ENCODE measurements around the gene C11orf21.

The C11orf21 gene

GRCh38 chr11:2303627-2304505, 2.1 kb upstream of the C11orf21 start:
- DNase-seq (ENCODE audit: low read depth), result no peak
- no peak for TF ChIP-seq CTCF (conservative IDR thresholded peaks at IDR 0.05; ENCODE audit: low read depth, low read length)
- H3K4me3 ChIP-seq (ENCODE audit: low read depth, low read length), result no peak overlapping the region

DNA sequence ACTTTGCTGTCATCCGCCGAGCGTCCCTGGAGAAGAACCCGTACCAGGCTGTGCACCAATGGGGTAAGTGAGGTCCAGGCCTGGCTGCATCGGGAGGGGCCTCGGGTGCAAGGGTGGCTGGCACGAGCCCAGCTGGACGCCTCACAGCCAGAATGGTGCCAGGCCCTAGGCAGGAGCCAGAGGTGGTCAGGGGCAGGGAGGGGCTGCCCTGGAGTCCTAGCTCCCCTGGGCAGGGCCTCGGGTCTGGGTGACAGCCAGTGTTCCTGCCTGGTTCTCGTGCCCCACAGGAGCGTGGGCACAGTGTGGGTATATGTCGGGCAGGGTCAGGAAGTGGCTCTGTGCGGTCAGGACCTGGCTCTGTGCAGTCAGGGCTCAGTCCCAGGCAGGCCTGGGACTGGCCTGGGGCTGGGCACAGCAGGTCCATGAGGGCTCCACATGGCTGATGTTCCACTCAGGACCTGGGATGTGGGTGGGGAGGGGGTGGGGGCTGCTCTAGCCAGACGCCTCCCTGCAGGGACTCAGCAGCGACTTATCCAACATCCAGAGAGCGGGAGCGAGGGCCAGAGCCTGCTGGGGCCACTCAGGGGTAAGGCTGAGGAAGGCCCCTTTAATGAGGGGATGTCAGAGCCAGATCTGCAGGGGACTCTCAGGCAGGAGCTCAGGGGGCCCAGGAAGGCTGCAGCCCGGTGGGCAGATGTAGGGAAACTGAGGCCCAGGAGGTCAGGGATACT, 1.3 kb upstream of the C11orf21 start:
- no peak for DNase-seq (ENCODE audit: low read depth)
- TF ChIP-seq CTCF (conservative IDR thresholded peaks at IDR 0.05; ENCODE audit: low read depth, low read length), result no peak
- H3K4me3 ChIP-seq (ENCODE audit: low read depth, low read length), result no peak overlapping the region

DNA sequence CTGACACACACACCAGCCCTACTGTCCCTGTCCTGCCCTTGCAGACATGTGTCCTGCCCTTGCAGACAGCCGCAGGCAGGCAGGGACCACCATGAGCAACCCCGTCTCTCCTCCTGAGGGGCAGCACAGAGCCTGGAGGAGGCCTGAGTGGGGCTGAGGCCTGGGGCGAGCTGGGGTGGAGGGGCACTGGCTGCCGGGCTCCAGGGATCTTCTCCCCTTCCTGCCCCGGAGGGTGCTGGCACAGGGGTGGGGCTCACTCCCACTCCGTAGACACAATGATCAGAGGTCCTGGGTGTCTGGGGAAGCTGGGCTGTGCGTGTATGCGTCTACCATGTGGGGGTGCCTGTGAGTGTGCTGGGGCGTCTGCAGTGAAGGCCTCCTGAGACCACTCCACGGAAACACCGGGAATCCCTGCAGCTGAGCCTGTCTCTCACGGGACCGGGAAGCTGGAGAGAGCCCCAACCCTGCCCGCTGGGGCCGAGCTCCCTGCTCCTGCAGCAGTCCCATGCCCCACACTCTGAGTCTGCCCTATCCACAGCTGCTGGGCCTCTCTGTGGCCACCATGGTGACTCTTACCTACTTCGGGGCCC, 683 bp upstream of the C11orf21 start:
- H3K4me3 ChIP-seq (ENCODE audit: low read depth, low read length), result no peak overlapping the region
- no peak for TF ChIP-seq CTCF (conservative IDR thresholded peaks at IDR 0.05; ENCODE audit: low read depth, low read length)
- no peak for DNase-seq (ENCODE audit: low read depth)

GRCh38 chr11:2300936-2301630, 635 bp downstream of the C11orf21 start:
- no peak for DNase-seq (ENCODE audit: low read depth)
- H3K4me3 ChIP-seq (ENCODE audit: low read depth, low read length), result no peak overlapping the region

GRCh38 chr11:2300290-2300935, 1.3 kb downstream of the C11orf21 start:
- H3K4me3 ChIP-seq (ENCODE audit: low read depth, low read length), result no peak overlapping the region
- TF ChIP-seq CTCF (conservative IDR thresholded peaks at IDR 0.05; ENCODE audit: low read depth, low read length), result no peak
- no peak for DNase-seq (ENCODE audit: low read depth)

More at GRCh38 chr11:2300936-2301630, 635 bp downstream of the C11orf21 start:
- TF ChIP-seq CTCF (conservative IDR thresholded peaks at IDR 0.05; ENCODE audit: low read depth, low read length), result no peak

GRCh38 chr11:2299773-2300172, 1.9 kb downstream of the C11orf21 start:
- no peak for TF ChIP-seq CTCF (conservative IDR thresholded peaks at IDR 0.05; ENCODE audit: low read depth, low read length)
- H3K4me3 ChIP-seq (ENCODE audit: low read depth, low read length), result no peak overlapping the region
- DNase-seq (ENCODE audit: low read depth), result no peak

All from choroid plexus epithelial cell (primary cell).